GM12874 (cell line): ENCODE measurements around the gene SLX4.

Experiments used
- CTCF ChIP-seq: IDR thresholded peaks from 2 replicates; pipeline ENCODE4 v1.5.1; 2011; ENCODE audit warnings: low read depth, mild to moderate bottlenecking, control low read depth, low read length, moderate library complexity; ENCODE audit not compliant: insufficient read depth

The SLX4 gene

GRCh38 chr16:3654249-3654991, 43.0 kb upstream of the SLX4 start, which contains the start of gene DNASE1:
Gene DNASE1, plus strand, starts transcription at chr16:3654691. Its CDS starts 683 bp downstream, at chr16:3655374.
- peak; percentile 92 for TF ChIP-seq CTCF

- TF ChIP-seq CTCF, result no peak
Observed at GRCh38 chr16:3652373-3653195, 41.2 kb upstream of the SLX4 start.

- no peak for TF ChIP-seq CTCF
Observed at GRCh38 chr16:3651461-3652372, 40.3 kb upstream of the SLX4 start.

- no peak for TF ChIP-seq CTCF
Observed at GRCh38 chr16:3650631-3651265, 39.3 kb upstream of the SLX4 start.

GRCh38 chr16:3646348-3646920, 35.0 kb upstream of the SLX4 start:
- TF ChIP-seq CTCF, result no peak

- TF ChIP-seq CTCF, result no peak
Observed at GRCh38 chr16:3645504-3646347, 34.3 kb upstream of the SLX4 start.
